ENCODE measurements around the gene NACA.
"Not testable (repeated sequence)": the region's sequence is repeated elsewhere in the genome, so short reads cannot be mapped to it uniquely, and the experiment has no call there.

- TF ChIP-seq CTCF (IDR thresholded peaks at IDR 0.05; ENCODE audit: low read depth, low read length); EZH2phosphoT487 (IDR thresholded peaks at IDR 0.05; ENCODE audit: low read depth): not testable (repeated sequence)
Measured at GRCh38 chr12:56726196-56726675, 1.1 kb upstream of the NACA start.

Data from OCI-LY3 (cell line).